GM10847 (cell line): ENCODE results near the gene SKA2.
A peak's percentile ranks its signal among the peaks of the same experiment; 100 is the strongest.

ENCODE experiments used
- POLR2A ChIP-seq: IDR thresholded peaks from 2 replicates; pipeline ENCODE4 v1.6.1; 2011; ENCODE audit not compliant: insufficient read length; ENCODE audit errors: extremely low read depth

The SKA2 gene

DNA sequence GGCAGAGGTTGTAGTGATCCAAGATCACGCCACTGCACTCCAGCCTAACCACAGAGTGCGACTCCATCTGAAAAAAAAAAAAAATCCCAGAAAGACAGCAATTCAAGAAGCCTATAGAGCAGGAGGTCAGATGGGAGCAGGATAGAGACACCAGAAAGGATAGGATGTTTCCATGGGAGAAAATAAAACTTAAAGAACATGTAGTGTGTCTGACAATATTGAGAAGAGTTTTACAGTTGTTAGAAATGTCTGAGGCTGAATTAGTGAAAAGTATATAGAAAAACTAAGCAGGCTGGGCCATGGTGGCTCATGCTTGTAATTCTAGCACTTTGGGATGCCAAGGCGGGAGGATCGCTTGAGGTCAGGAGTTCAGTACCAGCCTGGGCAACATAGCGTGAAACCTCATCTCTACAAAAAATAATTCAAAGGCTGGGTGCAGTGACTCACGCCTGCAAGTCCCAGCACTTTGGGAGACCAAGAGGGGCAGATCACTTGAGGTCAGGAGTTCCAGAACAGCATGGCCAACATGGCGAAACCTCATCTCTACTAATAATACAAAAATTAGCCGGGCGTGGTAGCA lies 33.0 kb downstream of the SKA2 start:
- TF ChIP-seq POLR2A: no peak

DNA sequence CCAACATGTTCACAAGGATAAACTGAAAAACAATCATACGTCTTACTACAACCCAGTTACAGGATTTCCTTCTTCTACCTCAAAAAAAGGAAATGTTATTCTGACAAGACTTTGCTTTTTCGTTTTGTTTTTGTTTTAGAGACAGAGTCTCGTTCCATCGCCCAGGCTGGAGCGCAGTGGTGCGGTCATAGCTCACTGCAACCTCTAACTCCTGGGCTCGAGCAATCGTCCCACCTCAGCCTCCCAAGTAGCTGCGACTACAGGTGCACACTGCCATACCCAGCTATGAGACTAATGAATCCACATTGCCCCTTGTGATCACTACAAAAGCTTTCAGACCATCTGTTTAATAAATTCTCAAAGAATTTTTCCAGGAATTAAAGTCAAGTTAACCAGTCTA lies 39.5 kb downstream of the SKA2 start:
- TF ChIP-seq POLR2A: no peak

DNA sequence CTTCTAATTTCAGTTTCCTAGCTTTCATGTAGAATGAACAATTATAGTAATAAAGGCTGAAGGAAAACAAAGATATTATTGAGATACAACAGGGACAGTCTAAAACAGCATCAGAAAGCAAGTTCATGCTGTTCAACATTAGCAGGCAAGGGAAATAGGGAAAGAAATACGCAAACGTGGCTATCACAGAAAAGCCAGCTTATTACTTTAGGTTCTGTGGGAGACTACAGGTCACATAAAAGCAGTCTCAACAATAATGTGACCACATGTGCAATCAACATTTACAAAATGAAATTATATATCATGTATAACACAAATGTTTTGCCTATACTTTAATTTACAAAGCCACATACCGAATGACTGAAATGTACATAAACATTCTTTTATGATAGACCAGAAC lies 43.4 kb downstream of the SKA2 start:
- no peak for TF ChIP-seq POLR2A

DNA sequence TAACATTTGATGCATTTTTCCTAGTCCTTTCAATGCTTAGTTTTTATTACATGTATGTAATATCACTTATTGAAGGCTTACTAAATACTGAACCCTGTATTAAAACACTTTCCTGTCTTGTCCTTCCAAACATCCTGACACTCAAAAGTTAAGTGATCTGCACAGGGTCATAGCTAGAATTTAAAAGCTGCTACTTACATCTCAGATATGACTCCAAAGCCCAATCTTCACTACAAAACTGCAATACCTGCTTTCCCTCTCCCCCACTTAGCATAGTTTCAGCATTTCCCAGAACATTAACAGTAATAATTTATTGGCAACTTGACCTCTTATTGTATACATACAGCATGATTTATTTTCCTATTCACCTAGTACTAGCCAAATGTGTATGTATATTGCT lies 44.0 kb downstream of the SKA2 start:
- no peak for TF ChIP-seq POLR2A

DNA sequence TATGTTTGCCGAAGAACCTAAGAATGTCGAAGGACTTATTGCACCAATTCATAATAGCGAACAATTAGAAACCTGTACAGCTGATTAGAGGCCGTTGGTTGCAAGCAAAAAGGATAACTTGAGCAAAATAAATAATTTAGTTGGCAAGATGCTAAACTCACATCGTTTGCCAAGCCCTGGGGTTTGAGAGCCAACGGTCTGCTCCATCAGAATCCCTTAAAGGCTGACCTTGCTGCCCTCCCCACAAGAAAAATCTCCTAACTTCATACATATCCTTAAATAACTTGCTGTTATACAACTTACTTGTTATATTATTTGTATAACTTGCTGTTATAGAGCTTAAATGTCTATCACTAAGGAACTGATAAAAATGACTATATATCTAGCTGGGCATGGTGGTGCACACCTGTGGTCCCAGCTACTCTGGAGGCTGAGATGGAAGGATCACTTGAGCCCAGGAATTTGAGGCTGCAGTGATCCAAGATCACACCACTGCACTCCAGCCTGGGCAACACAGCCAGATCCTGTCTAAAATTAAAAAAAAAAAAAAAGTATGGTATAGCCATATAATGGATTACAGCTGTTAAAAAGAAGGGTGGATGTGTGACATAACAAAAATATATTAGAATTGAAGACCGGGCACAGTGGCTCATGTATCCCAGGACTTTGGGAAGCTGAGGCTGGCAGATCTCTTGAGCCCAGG lies 46.4 kb downstream of the SKA2 start:
- TF ChIP-seq POLR2A: no peak

DNA sequence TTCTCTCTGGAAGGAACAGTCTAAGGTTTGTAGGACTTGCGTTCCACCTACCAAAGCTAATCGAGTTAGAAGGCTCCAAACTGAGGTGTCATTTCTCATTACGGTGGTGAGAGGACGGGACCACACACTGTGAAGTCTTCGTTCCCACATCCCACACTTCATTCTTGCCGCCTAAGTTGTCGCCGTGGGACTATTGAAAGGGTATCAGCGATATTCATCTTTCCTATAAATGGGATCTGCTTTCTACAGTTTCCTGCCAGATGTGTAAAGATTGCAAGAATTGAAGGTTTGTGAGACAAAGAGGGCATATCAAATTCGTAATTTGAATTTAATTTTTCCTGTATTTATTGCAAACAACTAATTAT lies 47.7 kb downstream of the SKA2 start:
- TF ChIP-seq POLR2A: no peak

DNA sequence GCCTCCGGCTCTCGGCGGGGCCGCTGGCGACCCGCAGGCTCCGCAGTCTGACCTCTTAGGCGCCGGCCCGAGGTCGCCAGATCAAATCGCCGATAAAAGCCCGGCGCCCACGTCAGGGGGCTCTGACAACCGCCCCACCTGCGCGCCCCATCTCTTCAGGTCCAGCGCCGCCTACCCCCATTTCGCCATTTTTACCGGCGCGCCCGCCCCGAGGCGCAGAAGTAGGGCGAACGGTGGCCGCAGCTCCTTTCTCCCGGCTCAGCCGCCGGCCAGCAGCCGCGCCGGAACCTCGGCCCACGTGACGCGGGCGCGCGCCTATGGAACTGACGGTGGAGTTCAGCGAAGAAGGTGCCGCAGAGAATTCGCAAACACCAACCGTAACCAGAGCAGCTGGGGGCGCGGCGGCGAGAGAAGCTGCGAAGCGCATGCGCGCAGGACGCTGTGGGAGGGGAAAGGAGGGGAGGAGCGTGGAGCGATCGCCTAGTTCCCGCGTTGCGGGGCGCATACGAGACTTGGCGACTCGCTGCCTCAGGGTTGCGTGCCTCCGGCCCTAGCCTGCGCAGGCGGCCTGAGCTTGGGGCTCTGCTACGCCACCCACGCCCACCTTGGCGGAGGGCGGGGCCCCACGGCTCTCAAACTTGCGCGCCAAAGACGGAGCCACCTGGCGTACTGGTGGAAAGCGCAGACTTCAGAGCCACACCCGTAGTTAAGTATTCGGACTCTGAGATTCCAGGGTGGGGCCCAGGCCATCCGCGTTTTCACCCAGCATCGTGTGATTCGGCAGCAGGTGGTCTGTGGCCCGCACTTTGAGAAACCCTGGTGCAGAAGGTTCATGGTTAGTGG lies 48.3 kb downstream of the SKA2 start, which contains the start of gene TRIM37:
Gene TRIM37, minus strand, starts transcription at position 418 of the 843 bp plus-strand sequence. CDS start 419 bp downstream, outside the sequence.
- peak; percentile 68 for TF ChIP-seq POLR2A

DNA sequence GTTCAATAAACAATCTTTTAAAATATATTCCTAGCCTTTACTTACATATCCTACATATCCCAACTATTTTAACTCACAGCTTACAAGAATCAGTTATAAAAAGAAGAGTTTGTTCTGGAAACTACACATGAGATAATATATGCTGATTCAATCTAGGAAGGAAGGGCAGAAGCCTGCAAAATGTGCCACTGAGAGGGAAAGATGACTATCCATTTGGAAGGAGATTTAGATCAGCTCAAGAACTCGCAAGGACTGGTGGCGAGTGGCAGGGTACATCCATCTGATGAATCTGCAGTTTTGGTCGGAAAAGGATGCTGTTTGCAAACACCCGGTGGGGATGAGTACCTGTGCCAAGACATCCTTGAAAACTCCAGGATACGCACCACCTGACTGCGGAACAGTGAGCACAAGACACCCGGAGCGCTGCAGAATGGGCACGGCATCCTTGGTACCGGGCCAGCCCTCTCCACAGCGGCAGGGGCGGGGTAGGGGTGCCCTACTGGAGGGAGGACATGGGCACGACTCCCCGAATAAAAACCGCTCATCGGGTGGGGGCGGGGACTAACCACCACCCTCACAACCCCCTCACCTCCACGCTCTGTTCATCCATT lies 49.0 kb downstream of the SKA2 start:
- no peak for TF ChIP-seq POLR2A

DNA sequence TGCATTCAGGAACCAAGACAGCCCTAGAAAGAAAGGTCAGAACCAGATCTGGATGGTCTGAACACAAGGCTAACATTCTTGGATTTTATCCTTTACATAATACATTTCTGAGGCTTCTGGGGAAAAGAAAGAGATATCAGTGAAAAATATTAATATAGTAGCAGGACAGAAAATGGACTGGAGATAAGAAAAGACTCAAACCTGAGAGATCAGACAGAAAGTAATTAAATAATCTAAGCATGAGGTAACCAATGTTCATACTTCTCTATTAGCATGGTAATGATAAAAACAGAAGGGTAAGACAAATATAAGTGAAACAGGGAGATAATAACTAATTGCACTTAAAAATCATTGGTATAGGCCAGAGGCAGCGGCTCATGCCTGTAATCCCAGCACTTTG lies 53.8 kb downstream of the SKA2 start:
- TF ChIP-seq POLR2A: no peak

DNA sequence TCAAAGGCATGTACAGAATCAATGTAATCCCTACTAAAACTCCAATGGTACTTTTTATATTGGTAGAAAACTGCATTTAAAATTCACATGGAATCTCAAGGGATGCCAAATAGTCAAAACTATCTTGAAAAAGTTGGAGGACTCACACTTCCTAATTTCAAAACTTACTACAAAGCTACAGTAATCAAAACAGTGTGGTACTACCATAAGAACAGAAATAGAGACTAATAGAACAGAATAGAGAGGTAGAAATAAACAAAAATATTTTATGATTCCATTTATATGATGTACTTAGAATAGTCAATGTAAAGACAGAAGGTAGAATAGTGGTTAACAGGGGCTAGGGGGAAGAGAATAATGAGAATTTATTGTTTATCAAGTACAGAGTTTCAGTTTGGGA lies 57.1 kb downstream of the SKA2 start:
- TF ChIP-seq POLR2A: no peak

DNA sequence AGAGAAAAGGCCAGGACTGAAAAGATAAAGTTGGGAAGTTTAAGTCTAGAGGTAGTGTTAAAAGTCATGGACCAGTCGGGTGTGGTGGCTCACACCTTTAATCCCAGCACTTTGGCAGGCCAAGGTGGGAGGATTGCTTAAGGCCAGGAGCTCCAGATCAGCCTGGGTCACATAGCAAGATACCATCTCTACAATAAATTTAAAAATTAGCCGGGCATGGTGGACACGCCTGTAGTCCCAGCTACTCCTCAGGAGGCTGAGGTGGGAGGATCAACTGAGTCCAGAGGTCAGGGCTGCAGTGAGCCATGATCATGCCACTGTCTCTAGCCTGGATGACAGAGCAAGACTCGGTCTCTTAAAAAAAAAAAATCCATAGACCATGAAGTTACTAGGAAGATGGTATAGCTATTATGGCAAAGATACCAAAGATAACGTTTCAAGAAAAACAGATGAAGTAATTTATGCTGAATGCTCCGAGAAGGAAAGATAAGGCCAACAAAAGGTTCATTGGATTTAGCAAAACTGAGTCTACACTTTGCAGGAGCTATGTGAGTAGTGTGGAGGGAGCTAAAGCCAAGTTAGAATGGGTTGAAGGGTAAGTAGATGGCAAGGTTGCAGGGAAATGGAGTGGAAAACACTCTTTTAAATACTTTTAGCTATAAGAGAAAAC lies 60.0 kb downstream of the SKA2 start:
- TF ChIP-seq POLR2A: no peak

DNA sequence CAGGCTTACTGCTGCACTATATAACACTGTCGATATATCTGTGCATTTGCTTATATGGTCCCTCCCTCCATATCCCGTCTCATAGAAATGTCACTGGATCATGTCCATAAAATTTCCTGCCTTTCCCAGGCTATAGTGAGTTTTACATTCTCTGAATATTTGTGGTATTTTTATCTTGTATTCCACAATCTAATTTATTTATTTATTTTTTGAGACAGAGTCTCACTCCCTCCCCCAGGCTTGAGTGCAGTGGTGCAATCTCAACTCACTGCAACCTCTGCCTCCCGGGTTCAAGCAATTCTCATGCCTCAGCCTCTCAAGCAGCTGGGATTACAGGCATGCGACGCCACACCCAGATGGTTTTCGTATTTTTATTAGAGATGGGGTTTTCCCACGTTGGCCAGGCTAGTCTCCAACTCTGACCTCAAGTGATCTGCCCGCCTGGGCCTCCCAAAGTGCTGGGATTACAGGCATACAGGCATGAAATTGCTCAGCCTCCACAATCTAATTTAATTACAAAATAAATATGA lies 61.2 kb downstream of the SKA2 start:
- no peak for TF ChIP-seq POLR2A

DNA sequence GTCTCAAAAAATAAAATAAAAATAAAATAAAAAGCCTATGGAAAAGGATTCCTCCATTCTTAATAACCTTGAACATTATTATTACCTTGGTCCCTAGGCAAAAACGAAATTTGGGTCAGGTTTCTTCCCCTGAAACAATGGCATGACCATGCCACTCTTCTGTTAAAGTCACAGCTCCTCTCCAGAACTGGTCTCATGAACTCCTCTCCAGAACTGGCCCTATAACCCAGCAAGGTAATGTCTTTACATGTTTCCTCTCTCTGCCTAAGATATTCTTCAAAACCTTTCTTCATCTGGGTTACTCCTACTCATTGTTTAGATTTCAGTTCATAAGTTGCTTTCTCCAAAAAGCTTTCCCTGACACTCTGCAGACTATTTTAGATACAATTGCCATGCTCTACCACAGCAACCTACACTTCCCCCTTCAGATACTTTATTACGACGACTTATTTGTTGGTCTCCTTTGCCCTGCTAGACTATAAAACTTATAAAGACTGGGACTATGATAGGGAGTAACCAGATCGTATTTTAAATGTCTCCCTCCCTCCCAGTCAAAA lies 61.8 kb downstream of the SKA2 start:
- TF ChIP-seq POLR2A: no peak

DNA sequence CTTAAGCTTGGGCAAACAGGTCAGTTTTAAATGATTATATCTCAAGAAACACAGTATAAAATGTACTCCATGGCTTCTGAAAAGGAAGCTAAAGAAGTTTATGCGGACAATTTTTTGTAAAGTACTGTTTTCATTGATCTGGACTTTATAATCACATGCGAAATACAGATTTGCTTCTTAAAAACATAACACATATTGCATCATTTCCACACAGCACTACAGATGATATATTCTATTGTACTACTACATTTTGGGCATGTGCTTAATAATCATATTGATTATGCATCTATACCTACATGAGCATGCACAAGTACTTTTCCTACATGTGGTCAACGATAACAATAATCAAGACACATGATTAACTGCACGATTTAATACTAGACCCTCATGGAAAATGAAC lies 70.8 kb downstream of the SKA2 start:
- TF ChIP-seq POLR2A: no peak

DNA sequence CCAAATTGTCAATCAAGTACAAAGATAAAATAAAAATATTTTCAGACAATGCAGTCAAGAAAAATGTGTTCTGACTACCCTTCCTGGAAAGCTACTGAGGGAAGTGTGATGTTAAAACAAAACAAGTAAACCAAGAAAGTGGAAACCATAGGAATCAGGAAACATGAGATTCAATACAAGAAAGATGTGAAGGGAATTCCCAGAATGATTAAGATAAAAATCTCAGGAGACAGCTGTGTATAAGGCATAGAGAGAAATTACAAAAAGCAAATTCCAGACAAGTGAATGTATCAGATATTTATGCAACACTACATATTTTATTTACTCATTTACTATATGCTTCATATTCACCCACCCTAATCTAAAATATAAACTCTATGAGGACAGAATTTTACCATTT lies 80.5 kb downstream of the SKA2 start:
- TF ChIP-seq POLR2A: no peak
